Neural progenitor cell (in vitro differentiated cells): ENCODE measurements around the gene ARHGEF4. TPM values are rescaled to one million over a fixed set of nuclear protein-coding genes. Genes with fewer than 3 reads are reported as not detected.

Experiments
- DNase-seq: peaks from one replicate; pipeline ENCODE4 v3.0.0-alpha.2; 2016; ENCODE audit warnings: low spot score
- H2AFZ ChIP-seq: fragments of 200-600 bp; sonication (generic); replicated peaks from 2 replicates; pipeline ENCODE4 v1.6.1; 2016; ENCODE audit warnings: antibody characterized with exemption
- H3F3A ChIP-seq: fragments of 200-600 bp; sonication (generic); 2 replicates; pipeline ENCODE4 v1.6.1; 2016; ENCODE audit warnings: antibody characterized with exemption, low read depth
- H3K27ac ChIP-seq: fragments of 200-600 bp; sonication (generic); 2 replicates; pipeline ENCODE4 v1.5.1; 2016; ENCODE audit warnings: mild to moderate bottlenecking
- H3K27me3 ChIP-seq: fragments of 200-600 bp; sonication (generic); 2 replicates; pipeline ENCODE4 v1.6.1; 2016; ENCODE audit warnings: mild to moderate bottlenecking, moderate library complexity
- H3K36me3 ChIP-seq: fragments of 200-600 bp; sonication (generic); 2 replicates; pipeline ENCODE4 v1.5.1; 2016
- H3K4me1 ChIP-seq: fragments of 200-600 bp; sonication (generic); 2 replicates; pipeline ENCODE4 v1.6.1; 2016; ENCODE audit warnings: mixed run types
- H3K4me2 ChIP-seq: fragments of 200-600 bp; sonication (generic); 2 replicates; pipeline ENCODE4 v1.6.1; 2016
- H3K4me3 ChIP-seq: fragments of 200-600 bp; sonication (generic); 2 replicates; pipeline ENCODE4 v1.5.1; 2016
- H3K79me2 ChIP-seq: fragments of 200-600 bp; sonication (generic); 2 replicates; pipeline ENCODE4 v1.6.1; 2016; ENCODE audit warnings: low read depth
- H3K9ac ChIP-seq: fragments of 200-600 bp; sonication (generic); 2 replicates; pipeline ENCODE4 v1.6.1; 2016
- H3K9me3 ChIP-seq: fragments of 200-600 bp; sonication (generic); 2 replicates; pipeline ENCODE4 v1.5.1; 2016; ENCODE audit warnings: low read depth
- H4K20me1 ChIP-seq: fragments of 200-600 bp; sonication (generic); 2 replicates; pipeline ENCODE4 v1.6.1; 2016; ENCODE audit warnings: low read depth
- H3K27ac Mint-ChIP-seq: 3 replicates; pipeline ENCODE4 v1.8.0; 2021; ENCODE audit warnings: mixed read lengths
- H3K27me3 Mint-ChIP-seq: 2 replicates; pipeline ENCODE4 v1.8.0; 2022; ENCODE audit warnings: low read depth, mild to moderate bottlenecking, inconsistent platforms, moderate library complexity, mixed read lengths; ENCODE audit not compliant: insufficient read depth
- H3K36me3 Mint-ChIP-seq: 3 replicates; pipeline ENCODE4 v1.8.0; 2021; ENCODE audit warnings: mixed read lengths
- H3K4me1 Mint-ChIP-seq: 3 replicates; pipeline ENCODE4 v1.8.0; 2021; ENCODE audit warnings: mixed read lengths
- H3K4me3 Mint-ChIP-seq: 3 replicates; pipeline ENCODE4 v1.8.0; 2021; ENCODE audit warnings: mild to moderate bottlenecking, moderate library complexity, mixed read lengths
- H3K9me3 Mint-ChIP-seq: 3 replicates; pipeline ENCODE4 v1.8.0; 2020; ENCODE audit warnings: mixed read lengths
- CTCF ChIP-seq: fragments of 200-600 bp; sonication (generic); IDR thresholded peaks from 2 replicates; pipeline ENCODE4 v1.5.1; 2017; ENCODE audit warnings: antibody characterized with exemption, mild to moderate bottlenecking
- EZH2 ChIP-seq: fragments of 200-600 bp; sonication (generic); IDR thresholded peaks from 2 replicates; pipeline ENCODE4 v1.6.1; 2017; ENCODE audit warnings: antibody characterized with exemption, mild to moderate bottlenecking, moderate library complexity
- EZH2phosphoT487 ChIP-seq: fragments of 200-600 bp; sonication (generic); IDR thresholded peaks from 2 replicates; pipeline ENCODE4 v1.6.1; 2017; ENCODE audit warnings: antibody characterized with exemption
- total RNA-seq: library from RNA; depleted of rRNA; stranded (reverse); fragments of >200 nt; gene quantifications from 2 replicates; pipeline ENCODE4 v1.2.3, GENCODE V29; 2015; ENCODE audit warnings: low replicate concordance

The ARHGEF4 gene
- total RNA-seq, 1 donor from 2014 or later = 22.8 TPM

DNA sequence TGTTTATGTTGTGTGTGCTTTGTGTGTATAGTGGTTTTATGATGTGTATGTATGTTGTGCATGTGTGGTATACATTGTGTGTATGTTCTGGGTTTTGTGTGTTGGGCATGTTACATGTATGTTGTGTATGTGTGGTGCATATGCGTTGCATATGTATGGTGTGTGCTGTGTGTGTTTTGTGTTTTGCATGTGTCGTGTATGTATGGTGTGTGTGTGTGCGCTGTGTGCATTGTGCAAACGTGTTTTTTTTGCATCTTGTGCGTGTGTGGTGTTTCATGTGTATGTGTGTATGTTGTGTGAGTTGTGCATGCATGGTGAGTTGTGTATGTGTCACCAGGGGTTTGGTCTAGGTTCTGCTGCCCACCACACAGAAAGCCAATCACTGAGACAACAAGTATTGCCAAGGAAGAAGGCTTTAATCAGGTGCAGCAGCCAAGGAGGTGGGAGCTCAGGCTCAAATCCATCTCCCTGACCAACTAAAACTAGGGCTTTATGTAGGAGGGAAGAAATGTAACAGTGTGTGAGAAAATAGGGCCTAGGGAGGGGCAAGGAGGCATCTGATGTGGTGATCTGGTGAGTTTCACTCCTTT, 140.8 kb downstream of the ARHGEF4 start:
- H3K36me3 ChIP-seq = no peaks in the 10 kb centered on the region
- no peak overlapping the region for H2AFZ ChIP-seq
- no peak overlapping the region for H3K27ac ChIP-seq
- DNase-seq = no peak
- Mint-ChIP-seq H3K4me3 (no peak overlapping the region), H3K36me3 (no peaks in the 10 kb centered on the region), H3K9me3 (peaks cover 15% of the 10 kb centered on the region), H3K27ac (no peak overlapping the region), H3K27me3 (no peaks in the 10 kb centered on the region), H3K4me1 (no peaks in the 10 kb centered on the region)
- H4K20me1 ChIP-seq = no peaks in the 10 kb centered on the region
- H3K79me2 ChIP-seq = no peaks in the 10 kb centered on the region
- TF ChIP-seq EZH2 = no peak
- no peak for TF ChIP-seq EZH2phosphoT487
- no peak for TF ChIP-seq CTCF
- H3K4me2 ChIP-seq = no peak overlapping the region
- H3K4me1 ChIP-seq = no peaks in the 10 kb centered on the region
- no peak overlapping the region for H3K4me3 ChIP-seq
- H3K9ac ChIP-seq = no peak overlapping the region
- H3F3A ChIP-seq = no peaks in the 10 kb centered on the region
- H3K27me3 ChIP-seq = no peaks in the 10 kb centered on the region
- H3K9me3 ChIP-seq = no peaks in the 10 kb centered on the region

- no peak for DNase-seq
- peaks cover 3% of the 10 kb centered on the region for H3K27me3 Mint-ChIP-seq
- Histone ChIP-seq H3K9me3 (no peaks in the 10 kb centered on the region), H2AFZ (no peak overlapping the region), H3K9ac (no peak overlapping the region), H3K79me2 (no peaks in the 10 kb centered on the region), H4K20me1 (no peaks in the 10 kb centered on the region), H3F3A (no peaks in the 10 kb centered on the region), H3K4me3 (no peak overlapping the region), H3K4me2 (no peak overlapping the region), H3K27me3 (no peaks in the 10 kb centered on the region), H3K36me3 (no peaks in the 10 kb centered on the region), H3K27ac (no peak overlapping the region), H3K4me1 (no peaks in the 10 kb centered on the region)
- H3K9me3 Mint-ChIP-seq = peaks cover 16% of the 10 kb centered on the region
- peaks cover 11% of the 10 kb centered on the region for H3K4me1 Mint-ChIP-seq
- H3K36me3 Mint-ChIP-seq = no peaks in the 10 kb centered on the region
- TF ChIP-seq CTCF = no peak
- TF ChIP-seq EZH2phosphoT487 = no peak
- no peak for TF ChIP-seq EZH2
- H3K4me3 Mint-ChIP-seq = no peak overlapping the region
- H3K27ac Mint-ChIP-seq = no peak overlapping the region
Measured at GRCh38 chr2:130981667-130982066, 145.0 kb downstream of the ARHGEF4 start.

- no peaks in the 10 kb centered on the region for H3K4me1 ChIP-seq
- H3K9me3 ChIP-seq = no peaks in the 10 kb centered on the region
- no peak overlapping the region for H3K4me3 ChIP-seq
- no peaks in the 10 kb centered on the region for H3K36me3 Mint-ChIP-seq
- no peak overlapping the region for H3K4me3 Mint-ChIP-seq
- DNase-seq = no peak
- H3K4me2 ChIP-seq = no peak overlapping the region
- H3K9ac ChIP-seq = no peak overlapping the region
- H3K27me3 ChIP-seq = no peaks in the 10 kb centered on the region
- no peaks in the 10 kb centered on the region for H3K79me2 ChIP-seq
- no peaks in the 10 kb centered on the region for H3K36me3 ChIP-seq
- H3K9me3 Mint-ChIP-seq = peaks cover 5% of the 10 kb centered on the region
- no peak overlapping the region for H3K27ac ChIP-seq
- H3K27ac Mint-ChIP-seq = no peak overlapping the region
- peaks cover 16% of the 10 kb centered on the region for H3K4me1 Mint-ChIP-seq
- TF ChIP-seq EZH2 (no peak), EZH2phosphoT487 (no peak), CTCF (no peak)
- no peak overlapping the region for H2AFZ ChIP-seq
- H3F3A ChIP-seq = no peaks in the 10 kb centered on the region
- peaks cover 3% of the 10 kb centered on the region for H3K27me3 Mint-ChIP-seq
- no peaks in the 10 kb centered on the region for H4K20me1 ChIP-seq
Measured at GRCh38 chr2:130985206-130985780, 148.6 kb downstream of the ARHGEF4 start.
